ENCODE measurements around the gene INPP5A. TPM values are rescaled to one million over a fixed set of nuclear protein-coding genes. Genes with fewer than 3 reads are reported as not detected.

Gene INPP5A
- total RNA-seq, 1 donor from 2014 or later = 30.6 TPM

- Mint-ChIP-seq H3K27me3 (no peaks in the 10 kb centered on the region), H3K4me1 (ENCODE audit: low read depth) (peaks cover 21% of the 10 kb centered on the region), H3K27ac (no peak overlapping the region), H3K4me3 (ENCODE audit: low read depth) (no peak overlapping the region), H3K9me3 (ENCODE audit: low read depth) (no peaks in the 10 kb centered on the region), H3K36me3 (ENCODE audit: insufficient read depth) (no peaks in the 10 kb centered on the region)
- no peak for TF ChIP-seq CTCF (IDR thresholded peaks at IDR 0.05; ENCODE audit: unreplicated experiment)
- no peak for DNase-seq (ENCODE audit: low spot score, unreplicated experiment)
Observed at GRCh38 chr10:132544744-132545658, 7.4 kb downstream of the INPP5A start.

- DNase-seq (ENCODE audit: low spot score, unreplicated experiment) = no peak
- H3K4me1 Mint-ChIP-seq (ENCODE audit: low read depth) = peaks cover 13% of the 10 kb centered on the region
- H3K27me3 Mint-ChIP-seq = no peaks in the 10 kb centered on the region
- no peaks in the 10 kb centered on the region for H3K9me3 Mint-ChIP-seq (ENCODE audit: low read depth)
- TF ChIP-seq CTCF (IDR thresholded peaks at IDR 0.05; ENCODE audit: unreplicated experiment) = no peak
- H3K4me3 Mint-ChIP-seq (ENCODE audit: low read depth) = no peak overlapping the region
- H3K36me3 Mint-ChIP-seq (ENCODE audit: insufficient read depth) = no peaks in the 10 kb centered on the region
- no peak overlapping the region for H3K27ac Mint-ChIP-seq
Observed at GRCh38 chr10:132545659-132546367, 8.2 kb downstream of the INPP5A start.

- Mint-ChIP-seq H3K4me3 (ENCODE audit: low read depth) (no peak overlapping the region), H3K27me3 (no peaks in the 10 kb centered on the region), H3K27ac (no peak overlapping the region), H3K4me1 (ENCODE audit: low read depth) (peaks cover 10% of the 10 kb centered on the region), H3K9me3 (ENCODE audit: low read depth) (no peaks in the 10 kb centered on the region), H3K36me3 (ENCODE audit: insufficient read depth) (no peaks in the 10 kb centered on the region)
- TF ChIP-seq CTCF (IDR thresholded peaks at IDR 0.05; ENCODE audit: unreplicated experiment) = no peak
- DNase-seq (ENCODE audit: low spot score, unreplicated experiment) = no peak
Observed at GRCh38 chr10:132546567-132547420, 9.2 kb downstream of the INPP5A start.

DNA sequence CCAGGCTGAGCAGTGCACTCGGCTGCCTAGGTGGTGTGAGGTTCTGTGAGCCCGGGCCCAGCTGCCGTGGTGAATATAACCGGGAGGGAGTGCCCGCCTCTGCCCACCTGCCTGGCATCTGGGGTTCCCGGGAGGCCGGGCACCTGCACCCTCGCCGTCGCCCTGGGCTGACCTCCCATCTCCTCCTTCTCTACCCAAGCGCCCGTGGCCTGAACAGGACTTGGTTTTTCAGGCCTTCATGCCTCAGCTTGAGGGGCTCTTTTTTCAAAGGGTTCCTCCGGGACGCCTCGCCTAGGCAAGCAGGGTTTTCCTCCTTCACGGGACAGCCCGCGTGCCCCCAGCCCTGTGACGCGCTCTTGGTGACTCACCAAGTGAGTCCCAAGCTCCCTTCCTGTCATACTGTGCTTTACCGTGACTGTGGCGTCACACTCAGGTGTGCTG lies 9.9 kb downstream of the INPP5A start:
- no peak for TF ChIP-seq CTCF (IDR thresholded peaks at IDR 0.05; ENCODE audit: unreplicated experiment)
- no peak for DNase-seq (ENCODE audit: low spot score, unreplicated experiment)
- no peak overlapping the region for H3K4me3 Mint-ChIP-seq (ENCODE audit: low read depth)
- no peak overlapping the region for H3K27ac Mint-ChIP-seq
- H3K27me3 Mint-ChIP-seq = no peaks in the 10 kb centered on the region
- H3K9me3 Mint-ChIP-seq (ENCODE audit: low read depth) = no peaks in the 10 kb centered on the region
- no peaks in the 10 kb centered on the region for H3K36me3 Mint-ChIP-seq (ENCODE audit: insufficient read depth)
- peaks cover 10% of the 10 kb centered on the region for H3K4me1 Mint-ChIP-seq (ENCODE audit: low read depth)

Data from progenitor cell of endocrine pancreas (in vitro differentiated cells).